Hepatocyte (in vitro differentiated cells): ENCODE results near the gene TSPAN16. TPM values are rescaled to one million over a fixed set of nuclear protein-coding genes. Genes with fewer than 3 reads are reported as not detected.
A peak's percentile ranks its signal among the peaks of the same experiment; 100 is the strongest.
"Not testable (repeated sequence)": the region's sequence is repeated elsewhere in the genome, so short reads cannot be mapped to it uniquely, and the experiment has no call there.

Experiments
- DNase-seq: peaks from one replicate; pipeline ENCODE4 v3.0.0-alpha.2; 2016; ENCODE audit warnings: low spot score
- H2AFZ ChIP-seq: fragments of 200-600 bp; sonication (generic); 2 replicates; pipeline ENCODE4 v1.6.0; 2016; ENCODE audit warnings: antibody characterized with exemption, mild to moderate bottlenecking
- H3K27ac ChIP-seq: fragments of 200-600 bp; sonication (generic); 2 replicates; pipeline ENCODE4 v1.5.1; 2016; ENCODE audit warnings: mild to moderate bottlenecking
- H3K27me3 ChIP-seq: fragments of 200-600 bp; sonication (generic); 2 replicates; pipeline ENCODE4 v1.6.1; 2016
- H3K36me3 ChIP-seq: fragments of 200-600 bp; sonication (generic); replicated peaks from 2 replicates; pipeline ENCODE4 v1.5.1; 2016; ENCODE audit warnings: low read depth; ENCODE audit not compliant: insufficient read depth
- H3K4me1 ChIP-seq: fragments of 200-600 bp; sonication (generic); 2 replicates; pipeline ENCODE4 v1.5.1; 2016; ENCODE audit warnings: mild to moderate bottlenecking, moderate library complexity; ENCODE audit not compliant: insufficient read depth
- H3K4me2 ChIP-seq: fragments of 200-600 bp; sonication (generic); 2 replicates; pipeline ENCODE4 v1.6.0; 2016
- H3K4me3 ChIP-seq: fragments of 200-600 bp; sonication (generic); 2 replicates; pipeline ENCODE4 v1.5.1; 2016; ENCODE audit warnings: mild to moderate bottlenecking
- H3K79me2 ChIP-seq: fragments of 200-600 bp; sonication (generic); 2 replicates; pipeline ENCODE4 v1.6.0; 2017; ENCODE audit warnings: mild to moderate bottlenecking
- H3K9me2 ChIP-seq: fragments of 200-600 bp; sonication (generic); replicated peaks from 2 replicates; pipeline ENCODE4 v1.6.0; 2017; ENCODE audit warnings: mild to moderate bottlenecking; ENCODE audit not compliant: insufficient read depth
- H3K9me3 ChIP-seq: fragments of 200-600 bp; sonication (generic); 2 replicates; pipeline ENCODE4 v1.5.1; 2016; ENCODE audit warnings: low read depth, mild to moderate bottlenecking
- H4K20me1 ChIP-seq: fragments of 200-600 bp; sonication (generic); 2 replicates; pipeline ENCODE4 v1.6.0; 2016; ENCODE audit warnings: mild to moderate bottlenecking; ENCODE audit not compliant: insufficient read depth, poor library complexity, severe bottlenecking
- EZH2 ChIP-seq: fragments of 200-600 bp; sonication (generic); IDR thresholded peaks from 2 replicates; pipeline ENCODE4 v1.6.1; 2016; ENCODE audit warnings: antibody characterized with exemption, mild to moderate bottlenecking, borderline replicate concordance
- EZH2phosphoT487 ChIP-seq: fragments of 200-600 bp; sonication (generic); IDR thresholded peaks from one replicate; pipeline ENCODE4 v1.6.1; 2018; ENCODE audit warnings: antibody characterized with exemption, mild to moderate bottlenecking, low read depth, moderate library complexity; ENCODE audit not compliant: unreplicated experiment, severe bottlenecking
- WGBS: methylation state at CpG from one replicate; pipeline ENCODE4 v1.1.6; 2016; ENCODE audit warnings: low lambda C conversion rate; ENCODE audit errors: missing lambda C conversion rate; 5-methylcytosine and 5-hydroxymethylcytosine counted together
- polyA plus RNA-seq: library from polyadenylated mRNA; unstranded; fragments of >200 nt; fragmentation: Nextera tagmentation; extraction: Ambion mirVana; gene quantifications from 2 replicates; pipeline ENCODE4 v1.2.1, GENCODE V29; 2016
- total RNA-seq: library from RNA; depleted of rRNA; stranded (reverse); fragments of >200 nt; gene quantifications from 2 replicates; pipeline ENCODE4 v1.2.3, GENCODE V29; 2014
- TF ChIP-seq, protein P1 (sequence below): fragments of 200-600 bp; sonication (generic); IDR thresholded peaks from 2 replicates; pipeline ENCODE4 v1.5.1; 2016; ENCODE audit warnings: antibody characterized with exemption, mild to moderate bottlenecking; ENCODE audit not compliant: poor library complexity

Gene TSPAN16
- total and polyA plus RNA-seq, 2 experiments from 2014 or later, result not detected

DNA sequence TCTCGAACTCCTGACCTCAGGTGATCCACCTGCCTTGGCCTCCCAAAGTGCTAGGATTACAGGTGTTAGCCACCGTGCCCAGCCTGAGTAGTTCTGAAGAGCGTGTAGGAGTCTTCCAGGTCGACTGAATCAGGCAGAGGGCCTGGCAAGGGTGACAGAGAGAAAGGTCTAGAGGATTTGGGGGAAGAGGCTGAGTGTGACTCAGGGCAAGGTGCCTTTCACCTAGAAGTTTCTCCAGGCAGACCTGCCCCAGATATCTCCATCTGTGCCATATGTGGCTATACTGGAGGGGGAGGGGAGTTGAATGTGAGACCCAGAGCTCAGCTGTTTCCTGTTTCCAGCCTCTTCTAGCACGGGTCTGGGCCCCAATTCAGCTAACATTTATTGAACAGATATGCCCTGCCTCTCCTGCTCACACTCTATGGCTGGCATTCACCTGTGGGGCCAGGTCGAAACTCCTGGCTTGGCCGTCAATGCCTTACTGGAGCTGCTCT, 51.6 kb downstream of the TSPAN16 start:
- Histone ChIP-seq H2AFZ (no peak overlapping the region), H3K4me2 (no peak overlapping the region)

DNA sequence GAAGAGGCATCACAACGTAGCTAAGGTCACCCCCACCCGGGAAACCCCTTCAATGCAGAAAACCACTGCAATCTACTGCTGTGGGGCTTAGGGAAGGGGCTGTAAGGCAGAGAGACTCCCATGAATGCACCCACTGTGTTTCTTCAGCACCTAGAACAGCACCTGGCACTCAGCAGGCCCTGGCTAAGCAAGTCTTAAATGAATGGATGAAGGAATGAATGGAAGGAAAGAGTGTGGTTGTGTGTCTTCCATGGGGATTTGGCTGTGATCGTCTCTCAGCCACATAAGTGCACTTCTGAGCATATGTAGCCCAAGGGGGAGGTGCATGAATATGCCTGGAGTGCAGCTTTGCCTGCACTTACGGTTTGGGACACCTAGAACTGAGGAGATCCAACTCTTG, 53.2 kb downstream of the TSPAN16 start:
- no peaks in the 10 kb centered on the region for H3K9me3 ChIP-seq
- no peaks in the 10 kb centered on the region for H4K20me1 ChIP-seq
- H3K9me2 ChIP-seq, result no peaks in the 10 kb centered on the region
- no peaks in the 10 kb centered on the region for H3K27me3 ChIP-seq
- no peaks in the 10 kb centered on the region for H3K79me2 ChIP-seq
- no peak for DNase-seq
- no peak overlapping the region for H3K4me2 ChIP-seq
- peaks cover 9% of the 10 kb centered on the region for H3K4me1 ChIP-seq
- H3K4me3 ChIP-seq, result no peak overlapping the region
- no peaks in the 10 kb centered on the region for H3K36me3 ChIP-seq
- H3K27ac ChIP-seq, result no peak overlapping the region
- H2AFZ ChIP-seq, result no peak overlapping the region
- TF ChIP-seq EZH2, result no peak
- TF ChIP-seq EZH2phosphoT487, result no peak
- TF ChIP-seq, protein P1, sequence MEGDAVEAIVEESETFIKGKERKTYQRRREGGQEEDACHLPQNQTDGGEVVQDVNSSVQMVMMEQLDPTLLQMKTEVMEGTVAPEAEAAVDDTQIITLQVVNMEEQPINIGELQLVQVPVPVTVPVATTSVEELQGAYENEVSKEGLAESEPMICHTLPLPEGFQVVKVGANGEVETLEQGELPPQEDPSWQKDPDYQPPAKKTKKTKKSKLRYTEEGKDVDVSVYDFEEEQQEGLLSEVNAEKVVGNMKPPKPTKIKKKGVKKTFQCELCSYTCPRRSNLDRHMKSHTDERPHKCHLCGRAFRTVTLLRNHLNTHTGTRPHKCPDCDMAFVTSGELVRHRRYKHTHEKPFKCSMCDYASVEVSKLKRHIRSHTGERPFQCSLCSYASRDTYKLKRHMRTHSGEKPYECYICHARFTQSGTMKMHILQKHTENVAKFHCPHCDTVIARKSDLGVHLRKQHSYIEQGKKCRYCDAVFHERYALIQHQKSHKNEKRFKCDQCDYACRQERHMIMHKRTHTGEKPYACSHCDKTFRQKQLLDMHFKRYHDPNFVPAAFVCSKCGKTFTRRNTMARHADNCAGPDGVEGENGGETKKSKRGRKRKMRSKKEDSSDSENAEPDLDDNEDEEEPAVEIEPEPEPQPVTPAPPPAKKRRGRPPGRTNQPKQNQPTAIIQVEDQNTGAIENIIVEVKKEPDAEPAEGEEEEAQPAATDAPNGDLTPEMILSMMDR, result no peak
- 89% methylated on average over 4 of the region's 4 CpGs for WGBS

More for the DNA sequence above, 51.6 kb downstream of the TSPAN16 start:
- Histone ChIP-seq H4K20me1 (no peaks in the 10 kb centered on the region), H3K9me3 (no peaks in the 10 kb centered on the region), H3K9me2 (no peaks in the 10 kb centered on the region), H3K27ac (no peak overlapping the region), H3K4me1 (peaks cover 9% of the 10 kb centered on the region), H3K79me2 (no peaks in the 10 kb centered on the region), H3K36me3 (no peaks in the 10 kb centered on the region), H3K27me3 (no peaks in the 10 kb centered on the region), H3K4me3 (no peak overlapping the region)
- 84% methylated on average over 7 of the region's 7 CpGs for WGBS
- no peak for TF ChIP-seq EZH2phosphoT487
- DNase-seq, result no peak

DNA sequence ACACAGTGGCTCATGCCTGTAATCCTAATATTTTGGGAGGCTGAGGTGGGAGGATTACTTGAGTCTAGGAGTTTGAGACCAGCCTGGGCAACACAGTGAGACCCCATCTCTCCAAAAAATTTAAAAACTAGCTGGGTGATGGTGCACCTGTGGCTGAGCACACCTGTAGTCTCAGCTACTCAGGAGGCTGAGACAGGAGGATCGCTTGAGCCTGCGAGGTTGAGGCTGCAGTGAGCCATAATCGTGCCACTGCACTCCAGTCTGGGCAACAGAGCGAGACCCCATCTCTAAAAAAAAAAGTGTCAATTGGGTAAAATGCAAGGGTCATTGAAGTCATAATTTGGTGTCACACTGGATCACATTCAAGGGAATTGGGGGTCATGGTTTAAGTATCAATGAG, 58.1 kb downstream of the TSPAN16 start:
- H2AFZ ChIP-seq, H3K4me3 ChIP-seq, H3K79me2 ChIP-seq, H3K9me3 ChIP-seq, DNase-seq, H3K36me3 ChIP-seq, H3K4me2 ChIP-seq, H3K9me2 ChIP-seq, H3K4me1 ChIP-seq, H4K20me1 ChIP-seq, H3K27me3 ChIP-seq, H3K27ac ChIP-seq: not testable (repeated sequence)
- 100% methylated on average over 4 of the region's 4 CpGs for WGBS

GRCh38 chr19:11355160-11356073, 59.5 kb downstream of the TSPAN16 start, which contains the start of gene PLPPR2:
PLPPR2 (plus strand) TSS chr19:11355432; CDS start chr19:11357674, 2,242 bp downstream.
- H3K4me1 ChIP-seq, result no peaks in the 10 kb centered on the region
- H3K27ac ChIP-seq, result no peak within 1 kb of the TSS
- no peaks in the 10 kb centered on the region for H3K9me3 ChIP-seq
- WGBS, result 32% methylated on average over 10 of the region's 62 CpGs
- H2AFZ ChIP-seq, result peak within 1 kb of the TSS; percentile 80
- H3K4me3 ChIP-seq, result peak within 1 kb of the TSS; percentile 64
- H3K4me2 ChIP-seq, result peak within 1 kb of the TSS; percentile 95
- H3K79me2 ChIP-seq, result peaks cover 6% of the 10 kb centered on the region
- no peaks in the 10 kb centered on the region for H3K36me3 ChIP-seq
- peak; percentile 96 for DNase-seq
- H4K20me1 ChIP-seq, result no peaks in the 10 kb centered on the region
- H3K27me3 ChIP-seq, result no peaks in the 10 kb centered on the region
- H3K9me2 ChIP-seq, result no peaks in the 10 kb centered on the region
- TF ChIP-seq EZH2phosphoT487, result no peak
- no peak for TF ChIP-seq EZH2
- TF ChIP-seq, protein P1, result no peak
